ENCODE data around the gene CXCL17. TPM values are rescaled to one million over a fixed set of nuclear protein-coding genes. Genes with fewer than 3 reads are reported as not detected.
A peak's percentile ranks its signal among the peaks of the same experiment; 100 is the strongest.

CXCL17 gene
- total and polyA plus RNA-seq, 7 experiments from 2014 or later = 0.30 TPM; not detected in 6

DNA sequence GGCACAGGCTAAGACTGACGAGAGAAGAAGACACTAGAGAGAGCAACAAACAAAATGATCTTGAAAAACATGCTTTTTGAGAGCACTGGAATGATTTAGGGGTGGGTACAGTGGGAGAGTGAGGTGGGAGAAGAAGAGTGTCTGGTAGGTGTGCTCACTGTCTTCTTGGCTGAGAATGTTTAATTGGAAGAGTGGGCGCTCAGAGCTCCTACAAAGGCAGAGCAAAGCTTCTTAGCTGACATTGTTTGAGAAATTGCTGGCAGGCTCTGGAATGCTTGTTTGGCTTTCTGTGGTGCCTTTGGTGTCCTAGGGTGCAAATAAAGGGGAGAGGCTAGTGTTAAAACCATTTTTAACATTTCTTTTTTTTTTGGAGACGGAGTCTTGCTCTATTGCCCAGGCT, 14.1 kb downstream of the CXCL17 start:
- Mint-ChIP-seq H3K4me3 (no peak overlapping the region), H3K27me3 (peaks cover 0 to 5% (median 0%) of the 10 kb centered on the region in 5 donors), H3K4me1 (peaks cover 2 to 18% (median 7%) of the 10 kb centered on the region in 7 donors), H3K9me3 (no peaks in the 10 kb centered on the region), H3K27ac (no peak overlapping the region), H3K36me3 (no peaks in the 10 kb centered on the region)
- Histone ChIP-seq H3K27me3 (ENCODE audit: control insufficient read depth in 2 of 2, insufficient read depth in 2 of 2, low read length in 2 of 2) (no peaks in the 10 kb centered on the region), H3K9me3 (ENCODE audit: control insufficient read depth in 2 of 3, low read length in 3 of 3) (no peaks in the 10 kb centered on the region), H3K27ac (ENCODE audit: low read depth, low read length) (no peak overlapping the region), H3K36me3 (ENCODE audit: control insufficient read depth in 2 of 3, insufficient read depth in 3 of 3, low read length in 3 of 3) (no peaks in the 10 kb centered on the region), H3K4me1 (ENCODE audit: control insufficient read depth in 2 of 2, insufficient read depth in 2 of 2, low read length in 2 of 2) (peaks cover 0 to 6% of the 10 kb centered on the region in 2 donors), H3K4me3 (ENCODE audit: low read length) (no peak overlapping the region)
- intact Hi-C loops (cut with micrococcal nuclease) = no loop called here
- POLR2A ChIA-PET = no interaction called here
- no peak for DNase-seq
- CTCF ChIA-PET = interaction anchor here (1.1 kb wide), 1 partner anchor 13 kb away, joined by 3 read pairs; no protein-coding TSS in a partner anchor
- no peak for ATAC-seq

DNA sequence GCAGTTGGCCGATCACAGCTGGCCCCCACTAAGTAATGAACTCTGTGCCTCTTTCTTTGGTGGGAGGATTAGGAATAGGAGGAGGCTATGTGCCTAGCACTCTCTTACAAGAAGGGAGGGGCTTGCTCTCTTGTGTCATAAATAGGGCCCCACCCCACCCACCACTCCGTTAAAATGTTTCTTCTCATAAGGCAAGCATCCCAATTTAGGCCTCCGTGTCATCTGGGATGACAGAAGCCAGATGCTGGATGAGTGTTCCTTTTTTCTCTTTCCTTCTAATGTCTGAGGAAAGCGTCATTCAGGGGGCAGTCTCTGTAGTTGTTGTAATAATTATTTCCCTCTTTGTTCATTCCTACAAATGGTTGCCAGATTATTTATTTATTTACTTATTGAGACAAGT, 15.4 kb downstream of the CXCL17 start, which contains the start of gene LIPE:
TSS of gene LIPE (minus strand) at position 76 of the 400 bp plus-strand sequence. CDS start 239 bp downstream, outside the sequence.
- Mint-ChIP-seq H3K4me1 (peaks cover 7 to 21% (median 15%) of the 10 kb centered on the region in 7 donors), H3K9me3 (no peaks in the 10 kb centered on the region), H3K36me3 (peaks cover 0 to 6% (median 0%) of the 10 kb centered on the region in 5 donors), H3K27me3 (peaks cover 0 to 5% (median 0%) of the 10 kb centered on the region in 5 donors), H3K27ac (peak within 1 kb of the TSS in 1 of 9 donors; percentile 10), H3K4me3 (no peak within 1 kb of the TSS)
- Histone ChIP-seq H3K27ac (ENCODE audit: low read depth, low read length) (no peak within 1 kb of the TSS), H3K36me3 (ENCODE audit: control insufficient read depth in 2 of 3, insufficient read depth in 3 of 3, low read length in 3 of 3) (peaks cover 0 to 4% (median 0%) of the 10 kb centered on the region in 3 experiments), H3K9me3 (ENCODE audit: control insufficient read depth in 2 of 3, low read length in 3 of 3) (no peaks in the 10 kb centered on the region), H3K27me3 (ENCODE audit: control insufficient read depth in 2 of 2, insufficient read depth in 2 of 2, low read length in 2 of 2) (no peaks in the 10 kb centered on the region), H3K4me1 (ENCODE audit: control insufficient read depth in 2 of 2, insufficient read depth in 2 of 2, low read length in 2 of 2) (peaks cover 4 to 12% of the 10 kb centered on the region in 2 donors), H3K4me3 (ENCODE audit: low read length) (no peak within 1 kb of the TSS)
- POLR2A ChIA-PET = no interaction called here
- DNase-seq (no peak), ATAC-seq (no peak)
- CTCF ChIA-PET = interaction anchor here (1.1 kb wide), 1 partner anchor 14 kb away, joined by 3 read pairs; no protein-coding TSS in a partner anchor
- intact Hi-C loops (cut with micrococcal nuclease) = no loop called here

DNA sequence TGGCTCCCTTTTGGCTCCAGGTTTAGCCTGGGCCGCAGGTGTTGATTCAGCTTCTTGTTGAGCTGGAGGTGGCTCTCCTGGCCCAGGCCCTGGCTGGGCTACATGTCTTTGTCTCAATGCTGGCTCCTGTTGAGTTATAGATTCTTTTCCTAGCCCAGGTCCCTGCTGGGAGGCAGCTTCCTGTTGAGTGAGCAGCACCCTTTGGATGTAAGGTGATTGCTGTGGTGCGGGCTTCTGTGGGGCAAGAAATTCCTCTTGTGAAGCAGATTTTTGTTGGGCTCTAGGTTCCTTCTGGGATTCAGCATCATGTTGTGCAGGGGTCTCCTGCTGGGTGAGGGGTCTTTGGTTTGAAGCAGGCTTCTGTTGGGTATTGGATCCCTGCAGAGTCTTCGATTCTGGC, 16.1 kb downstream of the CXCL17 start:
- Mint-ChIP-seq H3K4me3 (no peak overlapping the region), H3K27me3 (peaks cover 0 to 5% (median 0%) of the 10 kb centered on the region in 5 donors), H3K9me3 (no peaks in the 10 kb centered on the region), H3K27ac (peak overlapping the region in 1 of 9 donors; percentile 10), H3K4me1 (peaks cover 12 to 28% (median 20%) of the 10 kb centered on the region in 7 donors), H3K36me3 (peaks cover 0 to 6% (median 0%) of the 10 kb centered on the region in 5 donors)
- ChIA-PET POLR2A (no interaction called here), CTCF (no interaction called here)
- Histone ChIP-seq H3K27ac (ENCODE audit: low read depth, low read length) (no peak overlapping the region), H3K4me1 (ENCODE audit: control insufficient read depth in 2 of 2, insufficient read depth in 2 of 2, low read length in 2 of 2) (peaks cover 11 to 18% of the 10 kb centered on the region in 2 donors), H3K4me3 (ENCODE audit: low read length) (no peak overlapping the region), H3K36me3 (ENCODE audit: control insufficient read depth in 2 of 3, insufficient read depth in 3 of 3, low read length in 3 of 3) (peaks cover 0 to 4% (median 0%) of the 10 kb centered on the region in 3 experiments), H3K9me3 (ENCODE audit: control insufficient read depth in 2 of 3, low read length in 3 of 3) (no peaks in the 10 kb centered on the region), H3K27me3 (ENCODE audit: control insufficient read depth in 2 of 2, insufficient read depth in 2 of 2, low read length in 2 of 2) (no peaks in the 10 kb centered on the region)
- DNase-seq (no peak), ATAC-seq (no peak)
- intact Hi-C loops (cut with micrococcal nuclease) = no loop called here

DNA sequence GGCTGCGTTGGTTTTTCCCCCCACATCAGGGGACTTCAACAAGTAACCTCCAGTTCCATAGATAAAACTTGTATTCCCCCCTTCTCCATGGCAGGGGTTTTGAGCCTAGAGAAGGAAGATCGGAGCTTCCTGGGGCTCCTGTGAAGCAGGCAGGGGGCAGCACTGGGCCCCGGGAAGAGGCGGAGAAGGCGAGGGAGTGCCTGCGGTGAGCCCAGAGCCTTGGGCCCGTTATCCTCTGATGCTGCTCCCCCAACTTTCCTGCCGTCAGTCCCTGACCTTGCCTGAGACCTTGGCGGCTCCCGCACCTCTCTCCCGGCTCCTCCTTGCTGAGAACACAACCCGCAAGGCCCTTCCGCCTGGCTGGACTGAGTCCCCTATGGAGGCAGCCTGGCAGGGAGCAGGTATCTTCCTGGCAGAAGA, 18.0 kb downstream of the CXCL17 start:
- CTCF ChIA-PET = interaction anchor here (0.5 to 8.7 kb wide), 4 partner anchors 10 to 60 kb away, joined by 3 to 94 read pairs (median 7); no protein-coding TSS in a partner anchor
- POLR2A ChIA-PET = interaction anchor here (2.1 kb wide), 1 partner anchor 27 kb away, joined by 8 read pairs; no protein-coding TSS in a partner anchor
- Histone ChIP-seq H3K27me3 (ENCODE audit: control insufficient read depth in 2 of 2, insufficient read depth in 2 of 2, low read length in 2 of 2) (no peaks in the 10 kb centered on the region), H3K27ac (ENCODE audit: low read depth, low read length) (no peak overlapping the region), H3K4me3 (ENCODE audit: low read length) (no peak overlapping the region), H3K36me3 (ENCODE audit: control insufficient read depth in 2 of 3, insufficient read depth in 3 of 3, low read length in 3 of 3) (peaks cover 0 to 4% (median 0%) of the 10 kb centered on the region in 3 experiments), H3K4me1 (ENCODE audit: control insufficient read depth in 2 of 2, insufficient read depth in 2 of 2, low read length in 2 of 2) (peaks cover 21 to 29% of the 10 kb centered on the region in 2 donors), H3K9me3 (ENCODE audit: control insufficient read depth in 2 of 3, low read length in 3 of 3) (no peaks in the 10 kb centered on the region)
- peaks cover 30 to 46% (median 39%) of the 10 kb centered on the region in 7 donors for H3K4me1 Mint-ChIP-seq
- H3K27me3 Mint-ChIP-seq = peaks cover 0 to 4% (median 0%) of the 10 kb centered on the region in 5 donors
- H3K27ac Mint-ChIP-seq = peak overlapping the region in 2 of 9 donors; percentile 80 to 84
- ATAC-seq = no peak
- H3K36me3 Mint-ChIP-seq = peaks cover 0 to 6% (median 0%) of the 10 kb centered on the region in 5 donors
- H3K4me3 Mint-ChIP-seq = peak overlapping the region in 9 of 10 donors; percentile 89 to 100 (median 98)
- DNase-seq = no peak
- intact Hi-C loops (cut with micrococcal nuclease) = loop anchor here (5.0 kb wide), 4 partner anchors 182 to 1027 kb away; partner anchors contain the start of genes BCKDHA (in 1 of the 2), EXOSC5 (in 1 of the 2), GSK3A (in 1 of the 2) and ZNF574 (in 1 of the 2)
- no peaks in the 10 kb centered on the region for H3K9me3 Mint-ChIP-seq

DNA sequence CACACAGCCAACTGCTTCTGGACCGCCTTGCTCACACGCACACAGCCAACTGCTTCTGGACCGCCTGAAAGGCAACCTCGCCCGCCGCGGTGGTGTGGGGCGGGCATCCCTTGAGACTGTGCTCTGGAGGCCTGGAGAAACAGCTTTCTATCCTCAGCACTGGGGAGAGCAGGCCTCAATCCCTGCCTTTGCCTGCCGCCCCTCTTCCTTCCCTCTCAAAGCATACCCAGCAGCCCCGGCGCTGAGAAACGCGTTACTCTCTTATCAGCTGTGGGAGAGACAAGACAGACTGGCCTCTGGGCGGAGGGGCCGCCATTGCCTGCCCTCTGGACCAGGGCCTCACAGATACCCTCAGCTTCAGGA, 18.4 kb downstream of the CXCL17 start:
- H3K9me3 ChIP-seq (ENCODE audit: control insufficient read depth in 2 of 3, low read length in 3 of 3) = no peaks in the 10 kb centered on the region
- ChIA-PET CTCF (interaction anchor here (1.2 to 8.7 kb wide), 4 partner anchors 11 to 104 kb away, joined by 3 to 94 read pairs (median 7); partner anchors contain the start of gene CEACAM1), POLR2A (interaction anchor here (1.5 to 2.1 kb wide), 2 partner anchors 23 to 27 kb away, joined by 7 to 8 read pairs; no protein-coding TSS in a partner anchor)
- H3K9me3 Mint-ChIP-seq = no peaks in the 10 kb centered on the region
- H3K27me3 Mint-ChIP-seq = peaks cover 0 to 4% (median 0%) of the 10 kb centered on the region in 5 donors
- H3K27ac ChIP-seq (ENCODE audit: low read depth, low read length) = peak overlapping the region; percentile 77
- peaks cover 0 to 6% (median 0%) of the 10 kb centered on the region in 5 donors for H3K36me3 Mint-ChIP-seq
- H3K4me3 Mint-ChIP-seq = peak overlapping the region; percentile 39 to 100 (median 98)
- H3K36me3 ChIP-seq (ENCODE audit: control insufficient read depth in 2 of 3, insufficient read depth in 3 of 3, low read length in 3 of 3) = peaks cover 0 to 4% (median 0%) of the 10 kb centered on the region in 3 experiments
- intact Hi-C loops (cut with micrococcal nuclease) = loop anchor here (5.0 kb wide), 4 partner anchors 182 to 1027 kb away; partner anchors contain the start of genes BCKDHA (in 1 of the 2), EXOSC5 (in 1 of the 2), GSK3A (in 1 of the 2) and ZNF574 (in 1 of the 2)
- H3K4me1 ChIP-seq (ENCODE audit: control insufficient read depth in 2 of 2, insufficient read depth in 2 of 2, low read length in 2 of 2) = peaks cover 21 to 30% of the 10 kb centered on the region in 2 donors
- peaks cover 30 to 47% (median 39%) of the 10 kb centered on the region in 7 donors for H3K4me1 Mint-ChIP-seq
- H3K27me3 ChIP-seq (ENCODE audit: control insufficient read depth in 2 of 2, insufficient read depth in 2 of 2, low read length in 2 of 2) = no peaks in the 10 kb centered on the region
- no peak for DNase-seq
- no peak for ATAC-seq
- peak overlapping the region in 7 of 9 donors; percentile 48 to 96 (median 87) for H3K27ac Mint-ChIP-seq
- peak overlapping the region; percentile 70 for H3K4me3 ChIP-seq (ENCODE audit: low read length)

DNA sequence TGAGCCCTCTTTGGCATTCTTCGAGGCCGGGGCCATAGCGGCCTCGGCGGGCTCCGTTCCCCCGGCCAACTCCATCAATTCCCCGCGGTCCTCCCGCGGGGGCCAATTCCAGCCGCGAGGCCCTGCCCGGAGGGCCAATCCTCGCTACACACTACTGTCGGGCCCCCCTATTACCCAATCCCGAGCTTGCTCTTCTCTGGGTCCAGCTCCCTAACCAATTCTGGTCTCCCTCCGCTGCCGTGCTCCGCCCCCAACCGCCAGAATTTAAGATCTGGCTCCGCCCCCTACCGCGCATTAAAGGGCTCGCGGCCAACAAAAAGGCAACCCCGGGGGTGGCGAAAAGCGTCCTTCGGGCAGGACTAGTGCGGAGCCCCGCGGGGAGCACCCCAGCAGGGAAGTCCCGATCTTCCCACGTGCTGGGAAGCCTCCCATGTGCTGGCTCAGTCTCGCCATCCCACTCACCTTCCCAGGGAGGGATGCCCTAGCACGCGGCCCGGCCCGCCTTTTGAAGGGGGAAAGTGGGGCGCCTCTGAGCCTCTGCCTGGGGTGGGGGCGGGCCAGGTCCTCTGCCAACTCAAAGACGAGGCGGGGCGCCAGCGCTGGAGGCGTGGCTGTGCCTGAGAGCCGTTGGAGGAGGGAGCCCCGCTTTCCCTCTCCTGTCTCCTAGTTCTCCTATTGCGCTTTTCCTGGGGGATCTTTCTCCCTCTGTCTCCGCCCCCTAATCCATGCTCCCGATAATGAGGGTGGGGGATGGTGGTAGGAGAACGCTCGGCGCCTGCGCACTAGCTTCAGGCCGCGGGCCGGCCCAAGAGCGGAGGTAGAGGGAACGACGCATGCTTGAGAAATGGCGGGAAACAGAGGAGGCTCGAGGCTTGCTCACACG, 19.0 kb downstream of the CXCL17 start:
- Mint-ChIP-seq H3K4me3 (peak overlapping the region; percentile 89 to 100 (median 98)), H3K36me3 (peaks cover 0 to 6% (median 0%) of the 10 kb centered on the region in 5 donors), H3K27me3 (peaks cover 0 to 4% (median 0%) of the 10 kb centered on the region in 5 donors), H3K27ac (peak overlapping the region; percentile 72 to 96 (median 87)), H3K4me1 (peaks cover 30 to 46% (median 39%) of the 10 kb centered on the region in 7 donors), H3K9me3 (no peaks in the 10 kb centered on the region)
- peaks cover 0 to 4% (median 0%) of the 10 kb centered on the region in 3 experiments for H3K36me3 ChIP-seq (ENCODE audit: control insufficient read depth in 2 of 3, insufficient read depth in 3 of 3, low read length in 3 of 3)
- H3K9me3 ChIP-seq (ENCODE audit: control insufficient read depth in 2 of 3, low read length in 3 of 3) = no peaks in the 10 kb centered on the region
- ATAC-seq (peak; percentile 95), DNase-seq (peak; percentile 79 to 94 (median 94))
- ChIA-PET CTCF (interaction anchor here (1.2 to 8.7 kb wide), 4 partner anchors 11 to 105 kb away, joined by 3 to 94 read pairs (median 7); partner anchors contain the start of gene CEACAM1), POLR2A (interaction anchor here (0.9 to 2.1 kb wide), 9 partner anchors 10 to 154 kb away, joined by 3 to 8 read pairs (median 4); partner anchors contain the start of genes CNFN and CXCL17)
- H3K27ac ChIP-seq (ENCODE audit: low read depth, low read length) = peak overlapping the region; percentile 77
- no peaks in the 10 kb centered on the region for H3K27me3 ChIP-seq (ENCODE audit: control insufficient read depth in 2 of 2, insufficient read depth in 2 of 2, low read length in 2 of 2)
- intact Hi-C loops (cut with micrococcal nuclease) = loop anchor here (1.0 to 5.0 kb wide), 13 partner anchors 10 to 1026 kb away; partner anchors contain the start of genes MEGF8 (in 2 of the 2), PAFAH1B3 (in 2 of the 2), POU2F2 (in 2 of the 2) and PRR19 (in 2 of the 2)
- peak overlapping the region; percentile 70 for H3K4me3 ChIP-seq (ENCODE audit: low read length)
- peaks cover 21 to 30% of the 10 kb centered on the region in 2 donors for H3K4me1 ChIP-seq (ENCODE audit: control insufficient read depth in 2 of 2, insufficient read depth in 2 of 2, low read length in 2 of 2)

Measured in naive thymus-derived CD4-positive, alpha-beta T cell (primary cell).